C4-2B (cell line): ENCODE results near the gene PTPRT.

Experiments
- CTCF ChIP-seq: fragments of 450-650 bp; conservative IDR thresholded peaks from 2 replicates; pipeline ENCODE4 v1.5.1; 2017; ENCODE audit warnings: mild to moderate bottlenecking
- ZFX ChIP-seq: fragments of 450-650 bp; IDR thresholded peaks from 2 replicates; pipeline ENCODE4 v1.6.1; 2017

GRCh38 chr20:43186312-43186711 lies 3.4 kb downstream of the PTPRT start:
- TF ChIP-seq CTCF (no peak), ZFX (no peak)
